OCI-LY1 (cell line): ENCODE measurements around the gene NUDCD3.

Experiments
- EZH2 ChIP-seq: fragments of 200-600 bp; sonication (generic), shearing (Covaris generic); IDR thresholded peaks from 2 replicates; pipeline ENCODE4 v1.8.0; 2017; ENCODE audit warnings: borderline replicate concordance, mixed run types, mild to moderate bottlenecking, antibody characterized with exemption, low read length, moderate library complexity, mixed read lengths
- TF ChIP-seq, protein P1 (sequence below): fragments of 200-600 bp; sonication (generic), shearing (Covaris generic); IDR thresholded peaks from 2 replicates; pipeline ENCODE4 v1.5.1; 2017; ENCODE audit warnings: mild to moderate bottlenecking, antibody characterized with exemption, low read length, moderate library complexity, mixed read lengths

DNA sequence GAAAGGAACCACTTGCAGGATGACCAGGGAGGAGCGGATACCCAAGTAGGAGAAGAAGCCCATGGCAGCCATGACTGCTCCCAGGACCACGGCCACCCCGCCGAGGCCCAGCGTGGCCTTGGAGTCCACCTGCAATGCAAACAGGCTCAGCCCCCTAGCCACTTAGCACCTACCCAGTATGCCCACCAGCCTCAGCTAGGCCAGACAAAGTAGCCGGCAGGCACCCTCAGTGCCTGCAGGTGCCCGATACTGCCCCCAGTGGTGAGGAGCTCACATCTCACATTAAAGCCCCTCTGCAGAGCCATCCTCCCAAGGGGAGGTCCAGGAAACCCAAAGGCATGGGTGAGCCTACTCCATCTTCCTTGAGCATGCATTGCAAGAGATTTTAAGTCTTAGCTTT is 44.0 kb upstream of the NUDCD3 start:
- TF ChIP-seq, protein P1, sequence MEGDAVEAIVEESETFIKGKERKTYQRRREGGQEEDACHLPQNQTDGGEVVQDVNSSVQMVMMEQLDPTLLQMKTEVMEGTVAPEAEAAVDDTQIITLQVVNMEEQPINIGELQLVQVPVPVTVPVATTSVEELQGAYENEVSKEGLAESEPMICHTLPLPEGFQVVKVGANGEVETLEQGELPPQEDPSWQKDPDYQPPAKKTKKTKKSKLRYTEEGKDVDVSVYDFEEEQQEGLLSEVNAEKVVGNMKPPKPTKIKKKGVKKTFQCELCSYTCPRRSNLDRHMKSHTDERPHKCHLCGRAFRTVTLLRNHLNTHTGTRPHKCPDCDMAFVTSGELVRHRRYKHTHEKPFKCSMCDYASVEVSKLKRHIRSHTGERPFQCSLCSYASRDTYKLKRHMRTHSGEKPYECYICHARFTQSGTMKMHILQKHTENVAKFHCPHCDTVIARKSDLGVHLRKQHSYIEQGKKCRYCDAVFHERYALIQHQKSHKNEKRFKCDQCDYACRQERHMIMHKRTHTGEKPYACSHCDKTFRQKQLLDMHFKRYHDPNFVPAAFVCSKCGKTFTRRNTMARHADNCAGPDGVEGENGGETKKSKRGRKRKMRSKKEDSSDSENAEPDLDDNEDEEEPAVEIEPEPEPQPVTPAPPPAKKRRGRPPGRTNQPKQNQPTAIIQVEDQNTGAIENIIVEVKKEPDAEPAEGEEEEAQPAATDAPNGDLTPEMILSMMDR = peak; percentile 97
- TF ChIP-seq EZH2 = no peak
